ENCODE results near the gene GPR137C.

GRCh38 chr14:52514046-52514811 is 38.4 kb upstream of the GPR137C start:
- TF ChIP-seq CTCF (IDR thresholded peaks at IDR 0.05) (no peak), POLR2A (IDR thresholded peaks at IDR 0.05) (no peak)
